ENCODE data around the gene MBD3L4.

The MBD3L4 gene

DNA sequence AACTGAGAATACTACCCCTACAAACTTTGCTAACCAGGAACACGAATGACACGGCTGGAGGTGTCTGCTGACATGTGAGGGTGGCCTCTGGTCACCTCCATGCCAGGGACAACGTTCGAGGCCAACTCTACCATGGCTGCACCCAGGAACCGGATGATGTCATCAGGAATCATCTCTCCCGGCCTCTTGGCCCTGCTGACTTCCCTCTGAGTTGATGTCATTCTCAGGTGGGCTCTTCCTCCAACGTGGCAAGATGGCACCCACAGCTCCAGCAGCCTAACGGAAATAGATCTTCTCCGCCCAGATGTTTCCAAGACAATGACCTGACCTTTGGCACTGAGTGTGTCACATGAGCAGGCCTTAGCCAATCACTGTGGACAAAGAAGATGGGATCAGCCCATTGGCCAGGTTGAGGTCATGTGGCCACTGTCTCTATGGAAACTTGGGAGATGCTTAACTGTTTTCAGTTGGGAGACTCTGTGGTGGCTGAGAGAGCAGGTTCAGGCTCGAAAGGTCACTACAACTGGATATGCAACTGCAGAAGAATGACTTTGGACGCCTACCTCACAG lies 33.8 kb downstream of the MBD3L4 start:
- H4K20me1 ChIP-seq, result no peaks in the 10 kb centered on the region
- no peak overlapping the region for H3K4me2 ChIP-seq
- no peak overlapping the region for H3K27ac ChIP-seq
- no peak overlapping the region for H3K9ac ChIP-seq
- H3K9me3 ChIP-seq (replicated peaks in 1 of 11), result peaks cover 0 to 4% (median 0%) of the 10 kb centered on the region in 11 experiments; a peak in 2 of 22 replicates
- H3K4me3 ChIP-seq, result no peak overlapping the region
- no peak for TF ChIP-seq Cebpa-rat (IDR thresholded peaks at IDR 0.05)
- H3K4me1 ChIP-seq, result peaks cover 9 to 38% (median 12%) of the 10 kb centered on the region in 10 experiments
- no peaks in the 10 kb centered on the region for H3K27me3 ChIP-seq
- H3K36me3 ChIP-seq, result no peaks in the 10 kb centered on the region

DNA sequence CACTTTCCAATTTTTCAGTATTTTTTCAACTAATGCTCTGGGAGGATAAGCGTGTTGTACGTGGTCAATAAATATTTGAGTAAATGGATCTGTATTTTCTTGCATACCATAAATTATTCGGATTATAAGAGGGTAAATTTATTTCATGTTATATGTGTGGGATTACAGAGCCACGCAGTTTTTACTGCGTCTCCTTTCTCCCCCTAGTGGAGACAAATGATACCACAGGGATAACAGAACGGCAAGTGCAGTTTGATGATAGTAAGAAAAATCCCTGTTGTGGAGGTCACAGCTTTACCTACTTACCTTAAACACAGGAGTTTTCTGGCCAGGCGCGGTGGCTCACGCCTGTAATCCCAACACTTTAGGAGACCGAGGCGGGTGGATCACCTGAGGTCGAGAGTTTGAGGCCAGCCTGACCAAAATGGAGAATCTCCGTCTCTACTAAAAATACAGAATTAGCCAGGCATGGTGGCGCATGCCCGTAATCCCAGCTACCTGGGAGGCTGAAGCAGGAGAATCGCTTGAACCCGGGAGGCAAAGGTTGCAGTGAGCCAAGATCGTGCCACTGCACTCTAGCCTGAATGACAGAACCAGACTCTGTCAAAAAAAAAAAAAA lies 35.6 kb downstream of the MBD3L4 start:
- Histone ChIP-seq H4K20me1 (no peaks in the 10 kb centered on the region), H3K4me1 (peaks cover 7 to 51% (median 19%) of the 10 kb centered on the region in 10 experiments), H3K4me2 (no peak overlapping the region), H3K9me3 (replicated peaks in 1 of 11) (peaks cover 0 to 4% (median 0%) of the 10 kb centered on the region in 11 experiments; a peak in 3 of 22 replicates), H3K36me3 (no peaks in the 10 kb centered on the region), H3K27ac (no peak overlapping the region), H3K9ac (no peak overlapping the region), H3K27me3 (no peaks in the 10 kb centered on the region), H3K4me3 (no peak overlapping the region)
- TF ChIP-seq Cebpa-rat (IDR thresholded peaks at IDR 0.05), result no peak

DNA sequence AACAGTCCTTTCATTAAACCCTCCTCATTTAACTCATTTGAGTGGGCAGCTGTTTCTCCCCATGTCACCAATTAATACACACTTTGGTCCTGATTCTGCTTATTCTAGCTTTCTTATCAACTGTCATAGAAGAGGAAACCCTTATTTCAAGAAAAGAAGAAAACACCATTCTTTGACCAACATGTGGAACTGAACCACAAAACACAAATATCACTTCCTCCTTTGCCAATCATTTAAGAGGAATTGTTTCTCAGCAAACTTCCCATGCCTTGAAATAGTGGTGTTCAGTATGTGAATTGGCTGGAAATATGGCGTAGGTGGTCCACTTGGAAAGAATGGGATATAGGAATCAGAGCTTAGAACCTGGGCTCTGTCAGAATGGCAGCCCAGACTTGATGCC lies 39.2 kb downstream of the MBD3L4 start:
- H3K36me3 ChIP-seq, result no peaks in the 10 kb centered on the region
- peak overlapping the region in 7 of 11 experiments; percentile 6 to 94 (median 70); a peak in 11 of 22 replicates for H3K4me2 ChIP-seq
- peak overlapping the region in 4 of 11 experiments; percentile 13 to 75 (median 72); a peak in 5 of 22 replicates for H3K9ac ChIP-seq
- no peak for TF ChIP-seq Cebpa-rat (IDR thresholded peaks at IDR 0.05)
- H3K27ac ChIP-seq, result peak overlapping the region in 5 of 11 experiments; percentile 54 to 92 (median 88); a peak in 9 of 22 replicates
- H3K4me1 ChIP-seq, result peaks cover 0 to 70% (median 15%) of the 10 kb centered on the region in 10 experiments; a peak in 13 of 20 replicates
- peaks cover 0 to 26% (median 3%) of the 10 kb centered on the region in 11 experiments; a peak in 9 of 22 replicates for H3K9me3 ChIP-seq (replicated peaks in 1 of 11)
- no peaks in the 10 kb centered on the region for H3K27me3 ChIP-seq
- no peaks in the 10 kb centered on the region for H4K20me1 ChIP-seq
- H3K4me3 ChIP-seq, result peak overlapping the region in 2 of 10 experiments; percentile 11 to 31; a peak in 1 of 20 replicates

DNA sequence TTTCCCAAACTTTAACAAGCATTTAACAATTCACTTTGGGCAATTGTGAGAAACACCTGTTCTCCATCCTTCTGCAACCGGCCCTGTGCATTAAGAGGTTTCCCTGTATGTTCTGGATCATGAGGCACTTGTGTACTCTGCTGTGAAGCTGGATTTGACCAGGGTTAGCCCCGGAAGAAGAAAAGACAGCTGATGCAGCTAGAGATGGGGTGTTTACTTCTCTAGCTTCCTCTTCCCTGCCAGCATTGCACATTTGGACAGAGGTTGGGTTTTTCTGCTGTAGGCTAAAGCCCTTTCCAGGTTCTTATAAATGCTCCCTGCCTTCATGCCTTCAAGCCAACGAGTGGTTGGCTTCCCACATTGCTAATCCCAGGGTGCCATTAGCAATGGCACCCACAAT lies 39.6 kb downstream of the MBD3L4 start:
- H3K36me3 ChIP-seq, result peaks cover 0 to 3% (median 0%) of the 10 kb centered on the region in 11 experiments; a peak in 2 of 22 replicates
- H3K4me2 ChIP-seq, result peak overlapping the region in 7 of 11 experiments; percentile 6 to 94 (median 70); a peak in 11 of 22 replicates
- H3K4me1 ChIP-seq, result peaks cover 0 to 70% (median 15%) of the 10 kb centered on the region in 10 experiments; a peak in 13 of 20 replicates
- H3K9ac ChIP-seq, result peak overlapping the region in 4 of 11 experiments; percentile 13 to 75 (median 72); a peak in 5 of 22 replicates
- peaks cover 2 to 31% (median 7%) of the 10 kb centered on the region in 11 experiments; a peak in 14 of 22 replicates for H3K9me3 ChIP-seq (replicated peaks in 1 of 11)
- peak overlapping the region in 5 of 11 experiments; percentile 54 to 92 (median 88); a peak in 9 of 22 replicates for H3K27ac ChIP-seq
- no peak for TF ChIP-seq Cebpa-rat (IDR thresholded peaks at IDR 0.05)
- no peaks in the 10 kb centered on the region for H3K27me3 ChIP-seq
- H3K4me3 ChIP-seq, result peak overlapping the region in 2 of 10 experiments; percentile 11 to 31; a peak in 1 of 20 replicates
- H4K20me1 ChIP-seq, result no peaks in the 10 kb centered on the region

GRCh38 chr19:6999933-7000332 lies 40.0 kb downstream of the MBD3L4 start:
- no peak for TF ChIP-seq Cebpa-rat (IDR thresholded peaks at IDR 0.05)
- peak overlapping the region in 5 of 11 experiments; percentile 69 to 94 (median 86); a peak in 10 of 22 replicates for H3K4me2 ChIP-seq
- H3K9ac ChIP-seq, result peak overlapping the region in 3 of 11 experiments; percentile 72 to 75 (median 73); a peak in 4 of 22 replicates
- H3K9me3 ChIP-seq (replicated peaks in 1 of 11), result peaks cover 5 to 35% (median 10%) of the 10 kb centered on the region in 11 experiments; a peak in 14 of 22 replicates
- H3K36me3 ChIP-seq, result peaks cover 0 to 7% (median 0%) of the 10 kb centered on the region in 11 experiments; a peak in 2 of 22 replicates
- H3K4me1 ChIP-seq, result peaks cover 0 to 70% (median 15%) of the 10 kb centered on the region in 10 experiments; a peak in 13 of 20 replicates
- no peak overlapping the region; a peak in 1 of 20 replicates for H3K4me3 ChIP-seq
- no peaks in the 10 kb centered on the region for H4K20me1 ChIP-seq
- peak overlapping the region in 4 of 11 experiments; percentile 66 to 92 (median 88); a peak in 8 of 22 replicates for H3K27ac ChIP-seq
- no peaks in the 10 kb centered on the region for H3K27me3 ChIP-seq

- Histone ChIP-seq H3K9ac (peak overlapping the region in 3 of 11 experiments; percentile 28 to 59 (median 54); a peak in 5 of 22 replicates), H3K4me1 (peaks cover 0 to 69% (median 15%) of the 10 kb centered on the region in 10 experiments; a peak in 13 of 20 replicates), H4K20me1 (no peaks in the 10 kb centered on the region), H3K27me3 (no peaks in the 10 kb centered on the region), H3K9me3 (replicated peaks in 1 of 11) (peaks cover 5 to 38% (median 12%) of the 10 kb centered on the region in 11 experiments; a peak in 14 of 22 replicates), H3K4me3 (peak overlapping the region in 2 of 10 experiments; percentile 30 to 46; a peak in 4 of 20 replicates), H3K27ac (peak overlapping the region in 3 of 11 experiments; percentile 57 to 65 (median 57); a peak in 5 of 22 replicates), H3K36me3 (peaks cover 0 to 12% (median 0%) of the 10 kb centered on the region in 11 experiments; a peak in 2 of 22 replicates), H3K4me2 (peak overlapping the region in 5 of 11 experiments; percentile 31 to 94 (median 59); a peak in 10 of 22 replicates)
- no peak for TF ChIP-seq Cebpa-rat (IDR thresholded peaks at IDR 0.05)
Measured at GRCh38 chr19:6997679-6998445, 42.1 kb downstream of the MBD3L4 start.

DNA sequence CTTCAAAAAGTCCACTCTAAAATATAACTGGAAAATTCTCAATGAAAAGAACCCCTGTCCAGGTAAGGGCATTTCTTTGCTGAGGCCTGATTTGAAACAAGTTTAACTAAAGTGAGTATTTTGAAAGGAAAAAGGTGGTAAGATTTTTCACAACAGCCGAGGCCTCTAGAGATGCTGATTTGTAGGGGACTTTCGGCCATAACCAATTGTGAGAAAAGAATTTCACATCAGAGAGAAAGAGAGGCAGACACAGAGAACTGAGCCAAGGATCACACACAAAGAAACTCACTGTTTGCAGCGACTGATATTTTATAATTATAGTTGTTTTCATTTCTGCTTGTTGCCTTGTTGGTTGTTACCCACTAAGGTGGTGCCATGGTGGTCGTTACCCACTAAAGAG lies 43.2 kb downstream of the MBD3L4 start:
- H3K4me2 ChIP-seq, result peak overlapping the region in 3 of 11 experiments; percentile 59 to 94 (median 91); a peak in 5 of 22 replicates
- peak overlapping the region in 2 of 10 experiments; percentile 30 to 46; a peak in 4 of 20 replicates for H3K4me3 ChIP-seq
- H3K27me3 ChIP-seq, result no peaks in the 10 kb centered on the region
- H3K4me1 ChIP-seq, result peaks cover 0 to 59% (median 15%) of the 10 kb centered on the region in 10 experiments; a peak in 13 of 20 replicates
- TF ChIP-seq Cebpa-rat (IDR thresholded peaks at IDR 0.05), result no peak
- peaks cover 0 to 12% (median 0%) of the 10 kb centered on the region in 11 experiments; a peak in 2 of 22 replicates for H3K36me3 ChIP-seq
- peaks cover 5 to 38% (median 12%) of the 10 kb centered on the region in 11 experiments; a peak in 14 of 22 replicates for H3K9me3 ChIP-seq (replicated peaks in 1 of 11)
- peak overlapping the region in 3 of 11 experiments; percentile 57 to 65 (median 57); a peak in 4 of 22 replicates for H3K27ac ChIP-seq
- no peaks in the 10 kb centered on the region for H4K20me1 ChIP-seq
- H3K9ac ChIP-seq, result peak overlapping the region in 2 of 11 experiments; percentile 54 to 59; a peak in 2 of 22 replicates

GRCh38 chr19:6995054-6995453 lies 44.9 kb downstream of the MBD3L4 start:
- H3K36me3 ChIP-seq, result peaks cover 0 to 13% (median 0%) of the 10 kb centered on the region in 11 experiments; a peak in 2 of 22 replicates
- no peak for TF ChIP-seq Cebpa-rat (IDR thresholded peaks at IDR 0.05)

More at GRCh38 chr19:6995054-6995453, 44.9 kb downstream of the MBD3L4 start:
- no peak overlapping the region for H3K27ac ChIP-seq
- H4K20me1 ChIP-seq, result no peaks in the 10 kb centered on the region
- H3K4me2 ChIP-seq, result no peak overlapping the region
- peaks cover 0 to 53% (median 14%) of the 10 kb centered on the region in 10 experiments; a peak in 13 of 20 replicates for H3K4me1 ChIP-seq
- no peaks in the 10 kb centered on the region for H3K27me3 ChIP-seq
- no peak overlapping the region for H3K4me3 ChIP-seq
- peaks cover 5 to 38% (median 12%) of the 10 kb centered on the region in 11 experiments; a peak in 14 of 22 replicates for H3K9me3 ChIP-seq (replicated peaks in 1 of 11)
- no peak overlapping the region for H3K9ac ChIP-seq

Measured in BLaER1 treated with 17β-estradiol and CSF1 and Interleukin-3, amounts not matched to agents 10 nM and 100 nM (cell line).